Uterus (tissue), 4 donors: ENCODE measurements around the gene TMEM273. TPM values are rescaled to one million over a fixed set of nuclear protein-coding genes. Genes with fewer than 3 reads are reported as not detected.
A peak's percentile ranks its signal among the peaks of the same experiment; 100 is the strongest.

Source experiments
- DNase-seq, 2 donors: peaks; one replicate each; pipeline ENCODE4 v3.0.0-alpha.2; 2019 to 2020
- H3K27ac ChIP-seq, 2 donors: fragments of 200-600 bp; sonication (generic); 1 replicate in 1 of 2; 2 replicates in 1 of 2; pipeline ENCODE4 v1.5.1; 2016 to 2018
- H3K27me3 ChIP-seq, 2 donors: fragments of 200-600 bp; sonication (generic); one replicate each; pipeline ENCODE4 v1.5.1; 2018 to 2019; ENCODE audit warnings: control low read depth in 1 of 2
- H3K36me3 ChIP-seq, 2 donors: fragments of 200-600 bp; sonication (generic); one replicate each; pipeline ENCODE4 v1.5.1; 2019; ENCODE audit warnings: control low read depth in 1 of 2
- H3K4me1 ChIP-seq, 2 donors: fragments of 200-600 bp; sonication (generic); one replicate each; pipeline ENCODE4 v1.5.1; 2018 to 2019; ENCODE audit warnings: control low read depth in 1 of 2
- H3K4me3 ChIP-seq, 2 donors: fragments of 200-600 bp; sonication (generic); 1 replicate in 1 of 2; 2 replicates in 1 of 2; pipeline ENCODE4 v1.5.1; 2018 to 2019; ENCODE audit warnings: mild to moderate bottlenecking in 1 of 2
- H3K9me3 ChIP-seq, 2 donors: fragments of 200-600 bp; sonication (generic); one replicate each; pipeline ENCODE4 v1.5.1; 2019; ENCODE audit warnings: control low read depth in 1 of 2
- CTCF ChIP-seq, 4 experiments: fragments of 200-600 bp in 2 of 4; fragments of 450-650 bp in 2 of 4; sonication (generic) in 2 of 4; IDR thresholded peaks; one replicate each; pipeline ENCODE4 v1.5.1; 2016 to 2019; ENCODE audit warnings: antibody characterized with exemption in 4 of 4, mild to moderate bottlenecking in 2 of 4, moderate library complexity in 1 of 4
- POLR2A ChIP-seq, 2 donors: fragments of 450-650 bp; IDR thresholded peaks; one replicate each; pipeline ENCODE4 v1.6.1; 2016; ENCODE audit warnings: antibody characterized with exemption in 2 of 2, mild to moderate bottlenecking in 1 of 2, moderate library complexity in 1 of 2
- intact Hi-C: fragments of 100-400 bp; cut with DNase I; formaldehyde crosslinking; loops from one replicate; pipeline ENCODE4 v1.15.1; 2023; ENCODE audit warnings: low total_unique reads
- total RNA-seq, 4 donors: library from RNA; depleted of rRNA in 3 of 4; stranded (reverse); fragments of >200 nt in 3 of 4; gene quantifications; one replicate each; pipeline versions ENCODE4 v1.1.0 to v1.2.4, GENCODE V29; 2014 to 2023
- donor health status: DM: yes; HTN: yes; CAD: no.

The TMEM273 gene
- total RNA-seq, 4 donors from 2014 or later = 8.5 to 38.9 (median 14.7) TPM

- no peaks in the 10 kb centered on the region for H3K9me3 ChIP-seq
- H3K27ac ChIP-seq = peak overlapping the region; percentile 83 to 87
- no peak for TF ChIP-seq POLR2A (IDR thresholded peaks at IDR 0.05)
- TF ChIP-seq CTCF (IDR thresholded peaks at IDR 0.05) = peak in 1 of 4 experiments; percentile 8
- intact Hi-C loops = no loop called here
- H3K4me3 ChIP-seq = peak overlapping the region; percentile 48 to 66
- peaks cover 0 to 3% of the 10 kb centered on the region in 2 donors for H3K4me1 ChIP-seq
- H3K36me3 ChIP-seq = no peaks in the 10 kb centered on the region
- no peaks in the 10 kb centered on the region for H3K27me3 ChIP-seq
- no peak for DNase-seq
These were observed 73.5 kb downstream of the TMEM273 start for GRCh38 chr10:49114718-49115014.

DNA sequence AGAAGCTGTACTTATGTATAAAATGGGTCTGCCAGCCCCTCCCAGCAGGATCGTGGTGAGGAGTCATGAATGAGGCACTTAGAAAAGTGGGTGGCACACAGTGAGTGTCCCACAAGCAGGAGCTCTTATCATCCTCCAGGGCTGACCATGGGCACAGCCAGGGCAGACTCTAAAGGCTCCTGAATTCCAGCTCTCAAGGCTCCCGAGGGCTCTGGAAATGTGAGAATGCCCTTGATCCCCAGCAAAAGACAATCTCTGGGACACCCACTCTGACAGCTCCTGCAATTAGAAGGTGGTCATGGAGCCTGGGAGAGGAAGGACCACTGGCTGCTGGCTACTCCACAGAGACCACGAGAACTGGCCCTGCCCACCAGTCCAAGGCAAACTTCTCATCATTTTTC lies 74.5 kb downstream of the TMEM273 start:
- Histone ChIP-seq H3K27me3 (no peaks in the 10 kb centered on the region), H3K36me3 (no peaks in the 10 kb centered on the region), H3K27ac (peak overlapping the region; percentile 17 to 87), H3K4me1 (peaks cover 0 to 6% of the 10 kb centered on the region in 2 donors), H3K4me3 (no peak overlapping the region), H3K9me3 (no peaks in the 10 kb centered on the region)
- DNase-seq = no peak
- TF ChIP-seq CTCF (IDR thresholded peaks at IDR 0.05) = no peak
- no peak for TF ChIP-seq POLR2A (IDR thresholded peaks at IDR 0.05)
- intact Hi-C loops = no loop called here

DNA sequence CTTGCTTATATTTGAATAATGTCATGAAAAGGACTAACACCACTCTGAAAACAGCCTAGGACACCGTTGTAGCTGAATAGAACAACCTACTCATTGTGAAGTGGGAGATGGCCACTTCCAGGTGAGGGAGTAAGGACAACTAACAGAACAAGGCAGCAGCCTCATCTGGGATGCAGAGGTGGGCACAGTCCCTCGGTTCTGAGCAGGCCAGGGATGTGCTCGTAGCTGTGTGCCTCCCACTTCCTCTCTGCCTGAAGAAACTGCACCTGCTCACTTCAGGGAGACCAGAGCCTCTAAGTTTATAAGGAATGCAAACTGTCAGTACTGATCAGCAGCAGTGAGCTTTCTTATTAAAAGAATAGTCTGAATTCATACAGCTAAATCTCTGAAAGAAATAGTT lies 75.3 kb downstream of the TMEM273 start:
- Histone ChIP-seq H3K27me3 (no peaks in the 10 kb centered on the region), H3K4me1 (peaks cover 0 to 6% of the 10 kb centered on the region in 2 donors), H3K27ac (no peak overlapping the region), H3K4me3 (no peak overlapping the region), H3K36me3 (no peaks in the 10 kb centered on the region), H3K9me3 (no peaks in the 10 kb centered on the region)
- intact Hi-C loops = no loop called here
- TF ChIP-seq CTCF (IDR thresholded peaks at IDR 0.05) (no peak), POLR2A (IDR thresholded peaks at IDR 0.05) (no peak)
- DNase-seq = no peak

- Histone ChIP-seq H3K36me3 (no peaks in the 10 kb centered on the region), H3K27ac (no peak overlapping the region), H3K9me3 (no peaks in the 10 kb centered on the region), H3K27me3 (no peaks in the 10 kb centered on the region), H3K4me1 (peaks cover 0 to 13% of the 10 kb centered on the region in 2 donors), H3K4me3 (no peak overlapping the region)
- no peak for DNase-seq
- intact Hi-C loops = no loop called here
- TF ChIP-seq CTCF (IDR thresholded peaks at IDR 0.05) (no peak), POLR2A (IDR thresholded peaks at IDR 0.05) (no peak)
These were observed 76.1 kb downstream of the TMEM273 start for GRCh38 chr10:49112098-49112497.

DNA sequence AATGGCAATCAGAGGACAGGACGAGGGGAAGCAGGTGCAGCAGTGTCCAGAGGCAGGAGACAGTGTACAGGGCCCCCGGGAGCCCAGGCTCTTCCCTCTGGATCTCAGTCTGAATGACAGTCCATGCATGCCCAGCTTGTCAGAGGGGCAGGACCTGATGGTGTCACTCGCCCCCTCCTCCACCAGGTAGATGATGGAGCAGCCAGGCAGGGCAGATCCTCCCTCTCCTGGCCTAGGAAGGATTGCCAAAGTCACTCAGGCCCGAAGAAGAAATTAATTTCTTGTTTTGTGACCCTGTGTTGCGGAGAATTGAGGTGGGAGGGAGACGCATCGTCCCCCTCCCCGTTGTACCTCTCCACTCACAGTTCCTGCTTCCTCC lies 76.9 kb downstream of the TMEM273 start:
- Histone ChIP-seq H3K4me1 (peaks cover 0 to 19% of the 10 kb centered on the region in 2 donors), H3K27me3 (no peaks in the 10 kb centered on the region), H3K36me3 (no peaks in the 10 kb centered on the region), H3K9me3 (no peaks in the 10 kb centered on the region), H3K27ac (no peak overlapping the region), H3K4me3 (no peak overlapping the region)
- intact Hi-C loops = no loop called here
- no peak for TF ChIP-seq CTCF (IDR thresholded peaks at IDR 0.05)
- no peak for TF ChIP-seq POLR2A (IDR thresholded peaks at IDR 0.05)
- DNase-seq = no peak
